Ascending aorta (tissue), 2 donors: Measurements from ENCODE around the gene BRAF. TPM values are rescaled to one million over a fixed set of nuclear protein-coding genes. Genes with fewer than 3 reads are reported as not detected.

Source experiments
- DNase-seq, 2 donors: peaks; one replicate each; pipeline ENCODE4 v3.0.0-alpha.2; 2019; ENCODE audit warnings: low spot score in 2 of 2
- H3K27ac ChIP-seq, 2 donors: fragments of 200-600 bp; sonication (generic); one replicate each; pipeline ENCODE4 v1.5.1; 2016 to 2017; ENCODE audit warnings: mild to moderate bottlenecking in 1 of 2
- H3K27me3 ChIP-seq: fragments of 200-600 bp; sonication (generic); one replicate; pipeline ENCODE4 v1.5.1; 2017
- H3K36me3 ChIP-seq, 2 donors: fragments of 200-600 bp; sonication (generic); one replicate each; pipeline ENCODE4 v1.5.1; 2016
- H3K4me1 ChIP-seq, 2 donors: fragments of 200-600 bp; sonication (generic); one replicate each; pipeline ENCODE4 v1.5.1; 2016 to 2017; ENCODE audit warnings: mild to moderate bottlenecking in 1 of 2
- H3K4me3 ChIP-seq, 2 donors: fragments of 200-600 bp; sonication (generic); one replicate each; pipeline ENCODE4 v1.5.1; 2016 to 2017; ENCODE audit warnings: mild to moderate bottlenecking in 1 of 2
- H3K9me3 ChIP-seq, 2 donors: fragments of 200-600 bp; sonication (generic); one replicate each; pipeline ENCODE4 v1.5.1; 2016
- intact Hi-C: fragments of 100-400 bp; cut with DNase I; formaldehyde crosslinking; loops from one replicate; pipeline ENCODE4 v1.15.1; 2023
- total RNA-seq: library from RNA; depleted of rRNA; stranded (reverse); fragments of >200 nt; gene quantifications from one replicate; pipeline ENCODE4 v1.1.0, GENCODE V29; 2016
- TF ChIP-seq, protein P1 (sequence below), 3 experiments: fragments of 200-600 bp in 2 of 3; fragments of 450-650 bp in 1 of 3; sonication (generic) in 2 of 3; IDR thresholded peaks; one replicate each; pipeline ENCODE4 v1.5.1; 2016 to 2019; ENCODE audit warnings: antibody characterized with exemption in 3 of 3, mild to moderate bottlenecking in 1 of 3, moderate library complexity in 1 of 3

Gene BRAF
- total RNA-seq, 1 donor from 2014 or later, result 14.2 TPM

DNA sequence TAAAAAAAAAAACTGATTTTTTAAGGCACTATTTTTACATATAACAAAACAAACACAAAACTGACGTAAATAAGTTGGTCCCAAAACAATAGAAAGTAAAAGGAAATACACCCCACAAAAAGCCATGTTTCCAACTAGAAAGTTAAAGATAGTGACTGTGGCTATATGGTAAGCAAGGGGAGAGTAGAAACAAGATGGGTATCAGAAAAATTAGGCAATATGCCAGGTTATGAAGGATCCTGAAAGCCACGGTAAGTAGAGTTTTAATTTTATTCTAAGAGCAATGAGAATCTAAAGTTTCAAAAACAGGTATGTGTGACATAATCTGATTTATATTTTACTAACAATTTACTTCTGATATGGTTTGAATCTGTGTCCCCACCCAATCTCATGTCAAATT lies 61.5 kb downstream of the BRAF start:
- intact Hi-C loops, result no loop called here
- no peak for DNase-seq
- no peak overlapping the region for H3K27ac ChIP-seq
- no peaks in the 10 kb centered on the region for H3K4me1 ChIP-seq
- H3K9me3 ChIP-seq, result no peaks in the 10 kb centered on the region
- no peaks in the 10 kb centered on the region for H3K36me3 ChIP-seq
- TF ChIP-seq, protein P1, sequence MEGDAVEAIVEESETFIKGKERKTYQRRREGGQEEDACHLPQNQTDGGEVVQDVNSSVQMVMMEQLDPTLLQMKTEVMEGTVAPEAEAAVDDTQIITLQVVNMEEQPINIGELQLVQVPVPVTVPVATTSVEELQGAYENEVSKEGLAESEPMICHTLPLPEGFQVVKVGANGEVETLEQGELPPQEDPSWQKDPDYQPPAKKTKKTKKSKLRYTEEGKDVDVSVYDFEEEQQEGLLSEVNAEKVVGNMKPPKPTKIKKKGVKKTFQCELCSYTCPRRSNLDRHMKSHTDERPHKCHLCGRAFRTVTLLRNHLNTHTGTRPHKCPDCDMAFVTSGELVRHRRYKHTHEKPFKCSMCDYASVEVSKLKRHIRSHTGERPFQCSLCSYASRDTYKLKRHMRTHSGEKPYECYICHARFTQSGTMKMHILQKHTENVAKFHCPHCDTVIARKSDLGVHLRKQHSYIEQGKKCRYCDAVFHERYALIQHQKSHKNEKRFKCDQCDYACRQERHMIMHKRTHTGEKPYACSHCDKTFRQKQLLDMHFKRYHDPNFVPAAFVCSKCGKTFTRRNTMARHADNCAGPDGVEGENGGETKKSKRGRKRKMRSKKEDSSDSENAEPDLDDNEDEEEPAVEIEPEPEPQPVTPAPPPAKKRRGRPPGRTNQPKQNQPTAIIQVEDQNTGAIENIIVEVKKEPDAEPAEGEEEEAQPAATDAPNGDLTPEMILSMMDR (IDR thresholded peaks at IDR 0.05), result no peak
- H3K27me3 ChIP-seq, result no peaks in the 10 kb centered on the region
- H3K4me3 ChIP-seq, result no peak overlapping the region

DNA sequence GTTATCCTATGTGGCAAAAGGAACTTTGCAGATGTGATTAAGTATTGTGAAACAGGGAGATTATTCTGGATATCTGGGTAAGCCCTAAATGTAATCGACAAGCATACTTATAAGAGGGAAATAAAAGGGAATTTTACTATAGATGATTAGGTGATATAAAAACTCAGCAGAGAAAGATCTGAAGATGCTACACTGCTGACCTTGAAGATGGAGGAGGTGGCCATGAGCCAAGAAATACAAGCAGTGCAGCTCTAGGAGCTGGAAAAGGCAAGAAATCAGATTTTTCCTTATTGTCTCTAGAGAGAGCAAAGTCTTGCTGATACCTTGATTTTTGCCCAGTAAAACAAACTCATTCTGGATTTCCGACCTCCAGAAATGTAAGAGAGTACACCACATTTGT lies 67.7 kb downstream of the BRAF start:
- H3K9me3 ChIP-seq, result no peaks in the 10 kb centered on the region
- H3K4me1 ChIP-seq, result peaks cover 0 to 2% of the 10 kb centered on the region in 2 donors
- intact Hi-C loops, result no loop called here
- DNase-seq, result no peak
- no peak overlapping the region for H3K4me3 ChIP-seq
- H3K27me3 ChIP-seq, result no peaks in the 10 kb centered on the region
- TF ChIP-seq, protein P1 (IDR thresholded peaks at IDR 0.05), result no peak
- H3K36me3 ChIP-seq, result no peaks in the 10 kb centered on the region
- no peak overlapping the region for H3K27ac ChIP-seq

DNA sequence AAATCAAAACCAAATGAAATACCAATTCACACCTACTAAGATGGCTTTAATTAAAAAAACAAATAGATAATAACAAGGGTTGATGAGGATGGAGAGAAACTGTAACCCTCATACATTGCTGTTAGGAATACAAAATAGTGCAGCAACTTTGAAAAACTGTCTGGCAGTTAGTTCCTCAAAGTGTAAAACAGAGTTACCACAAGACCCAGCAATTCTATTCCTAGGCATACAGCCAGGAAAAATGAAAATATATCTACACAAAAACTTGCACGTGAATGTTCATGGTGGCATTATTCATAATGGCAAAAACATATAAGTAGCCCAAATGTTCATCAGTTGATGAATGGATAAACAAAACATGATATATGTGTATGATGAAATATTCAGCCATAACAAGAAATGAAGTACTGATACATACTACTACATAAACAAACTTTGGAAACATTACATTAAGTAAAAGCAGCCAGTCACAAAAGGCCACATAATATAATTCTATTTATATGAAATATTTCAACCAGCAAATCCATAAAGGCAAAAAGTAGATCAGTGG lies 83.5 kb downstream of the BRAF start:
- no peak overlapping the region for H3K27ac ChIP-seq
- H3K36me3 ChIP-seq, result peaks cover 0 to 5% of the 10 kb centered on the region in 2 donors
- no peak overlapping the region for H3K4me3 ChIP-seq
- no peaks in the 10 kb centered on the region for H3K4me1 ChIP-seq
- intact Hi-C loops, result no loop called here
- H3K27me3 ChIP-seq, result no peaks in the 10 kb centered on the region
- DNase-seq, result no peak
- no peaks in the 10 kb centered on the region for H3K9me3 ChIP-seq
- TF ChIP-seq, protein P1 (IDR thresholded peaks at IDR 0.05), result no peak

DNA sequence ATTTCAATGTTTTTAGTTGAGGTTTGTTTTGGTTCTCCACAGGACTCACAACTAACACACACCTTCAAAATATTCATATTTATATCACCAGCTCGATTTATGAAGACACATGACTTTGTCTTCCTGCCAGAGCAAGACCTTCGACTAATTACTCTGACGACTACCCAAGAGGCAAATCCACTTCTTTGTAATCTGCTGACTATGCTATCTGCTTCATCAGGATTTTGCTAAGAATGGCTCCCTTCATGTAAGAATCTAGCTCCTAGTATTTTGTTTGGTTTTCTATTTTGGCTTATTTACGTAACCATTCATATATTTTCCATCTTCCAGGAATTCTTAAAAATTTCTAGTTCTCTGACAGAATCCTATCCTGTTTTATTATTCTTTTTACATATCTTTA lies 93.0 kb downstream of the BRAF start:
- intact Hi-C loops, result no loop called here
- no peak overlapping the region for H3K4me3 ChIP-seq
- H3K27me3 ChIP-seq, result no peaks in the 10 kb centered on the region
- no peaks in the 10 kb centered on the region for H3K9me3 ChIP-seq
- H3K27ac ChIP-seq, result no peak overlapping the region
- TF ChIP-seq, protein P1 (IDR thresholded peaks at IDR 0.05), result no peak
- H3K4me1 ChIP-seq, result no peaks in the 10 kb centered on the region
- H3K36me3 ChIP-seq, result peaks cover 0 to 10% of the 10 kb centered on the region in 2 donors
- no peak for DNase-seq

DNA sequence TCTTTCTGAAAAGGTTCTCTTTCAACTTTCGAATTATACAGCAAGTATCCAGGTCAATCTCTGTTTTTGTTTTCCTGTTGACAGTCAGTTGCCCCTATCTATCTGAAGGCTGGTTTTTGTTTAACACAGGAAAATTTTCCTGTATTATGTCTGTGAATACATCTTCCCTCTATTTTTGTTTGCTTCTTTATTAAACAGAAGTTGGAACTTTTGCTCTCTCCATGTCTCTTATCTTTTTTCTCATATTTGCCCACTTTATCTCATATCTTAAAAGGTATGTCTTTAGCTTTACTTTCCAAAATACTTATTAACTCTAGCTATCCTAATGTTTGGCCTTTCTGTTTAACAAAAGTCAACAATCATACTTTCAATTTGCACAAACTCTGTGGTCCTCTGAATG lies 95.0 kb downstream of the BRAF start:
- intact Hi-C loops, result no loop called here

More for the DNA sequence above, 95.0 kb downstream of the BRAF start:
- no peak for DNase-seq
- Histone ChIP-seq H3K27me3 (no peaks in the 10 kb centered on the region), H3K27ac (no peak overlapping the region), H3K4me3 (no peak overlapping the region), H3K4me1 (no peaks in the 10 kb centered on the region), H3K36me3 (peaks cover 0 to 9% of the 10 kb centered on the region in 2 donors), H3K9me3 (no peaks in the 10 kb centered on the region)
- TF ChIP-seq, protein P1 (IDR thresholded peaks at IDR 0.05), result no peak
